HL-60 (cell line): ENCODE measurements around the gene LAYN.

ENCODE experiments used
- DNase-seq, 2 experiments: peaks; one replicate each; pipeline ENCODE4 v3.0.0-alpha.2; 2010 to 2020; ENCODE audit warnings: low read depth in 1 of 2, low spot score in 1 of 2
- H3K27ac ChIP-seq: fragments of 250-450 bp; sonication (Bioruptor Pico); replicated peaks from 2 replicates; pipeline ENCODE4 v1.5.1; 2020; ENCODE audit warnings: mild to moderate bottlenecking, moderate library complexity
- H3K27me3 ChIP-seq: fragments of 250-450 bp; sonication (Bioruptor Pico); 2 replicates; pipeline ENCODE4 v1.5.1; 2021; ENCODE audit warnings: mild to moderate bottlenecking, moderate library complexity; ENCODE audit not compliant: insufficient read depth, poor library complexity, severe bottlenecking
- H3K4me3 ChIP-seq: replicated peaks from 2 replicates; pipeline ENCODE4 v1.5.1; 2011; ENCODE audit warnings: mild to moderate bottlenecking, control low read depth, low read length; ENCODE audit not compliant: insufficient read depth
- GABPA ChIP-seq: IDR thresholded peaks from 2 replicates; pipeline ENCODE4 v1.6.1; 2012; ENCODE audit warnings: low read depth
- POLR2AphosphoS5 ChIP-seq: IDR thresholded peaks from 2 replicates; pipeline ENCODE4 v1.6.1; 2012; ENCODE audit warnings: low read depth
- REST ChIP-seq: IDR thresholded peaks from 2 replicates; pipeline ENCODE4 v1.6.1; 2012; ENCODE audit warnings: low read depth; ENCODE audit not compliant: insufficient replicate concordance
- SPI1 ChIP-seq: IDR thresholded peaks from 2 replicates; pipeline ENCODE4 v1.6.1; 2012; ENCODE audit warnings: low read depth, mild to moderate bottlenecking, borderline replicate concordance
- TF ChIP-seq, protein P1 (sequence below): IDR thresholded peaks from one replicate; pipeline ENCODE4 v1.5.1; 2011; ENCODE audit warnings: low read length, control low read depth, inconsistent platforms; ENCODE audit not compliant: insufficient read depth

The LAYN gene

DNA sequence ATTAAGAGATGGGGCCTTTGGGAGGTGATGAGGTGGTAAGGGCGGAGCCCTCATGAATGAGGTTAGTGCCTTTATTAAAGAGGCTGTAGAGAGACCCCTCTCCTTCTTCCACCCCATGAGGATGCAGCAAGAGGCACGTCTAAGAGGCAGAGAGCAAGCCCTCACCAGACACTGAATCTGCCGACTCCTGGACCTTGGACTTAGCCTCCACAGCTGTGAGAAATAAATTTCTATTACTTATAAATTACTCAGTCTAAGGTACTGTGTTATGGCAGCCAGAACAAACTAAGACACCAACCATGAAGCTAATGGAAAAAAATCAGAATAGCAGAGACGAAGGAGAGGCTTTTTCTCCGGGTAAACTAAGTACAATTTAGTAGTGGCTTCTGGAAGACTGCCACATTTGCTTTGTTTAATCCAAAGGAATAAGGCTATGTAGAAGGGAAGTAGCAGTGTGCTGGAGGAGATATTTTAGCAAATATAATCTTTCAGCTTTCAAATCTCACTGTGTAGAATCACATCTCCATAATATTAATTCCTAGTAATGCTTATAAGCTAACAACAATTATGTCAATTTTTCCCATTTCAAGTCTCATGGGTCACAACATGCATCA is 49.5 kb downstream of the LAYN start:
- DNase-seq, result no peak
- TF ChIP-seq REST (no peak), GABPA (no peak), POLR2AphosphoS5 (no peak), SPI1 (no peak)
- TF ChIP-seq, protein P1, sequence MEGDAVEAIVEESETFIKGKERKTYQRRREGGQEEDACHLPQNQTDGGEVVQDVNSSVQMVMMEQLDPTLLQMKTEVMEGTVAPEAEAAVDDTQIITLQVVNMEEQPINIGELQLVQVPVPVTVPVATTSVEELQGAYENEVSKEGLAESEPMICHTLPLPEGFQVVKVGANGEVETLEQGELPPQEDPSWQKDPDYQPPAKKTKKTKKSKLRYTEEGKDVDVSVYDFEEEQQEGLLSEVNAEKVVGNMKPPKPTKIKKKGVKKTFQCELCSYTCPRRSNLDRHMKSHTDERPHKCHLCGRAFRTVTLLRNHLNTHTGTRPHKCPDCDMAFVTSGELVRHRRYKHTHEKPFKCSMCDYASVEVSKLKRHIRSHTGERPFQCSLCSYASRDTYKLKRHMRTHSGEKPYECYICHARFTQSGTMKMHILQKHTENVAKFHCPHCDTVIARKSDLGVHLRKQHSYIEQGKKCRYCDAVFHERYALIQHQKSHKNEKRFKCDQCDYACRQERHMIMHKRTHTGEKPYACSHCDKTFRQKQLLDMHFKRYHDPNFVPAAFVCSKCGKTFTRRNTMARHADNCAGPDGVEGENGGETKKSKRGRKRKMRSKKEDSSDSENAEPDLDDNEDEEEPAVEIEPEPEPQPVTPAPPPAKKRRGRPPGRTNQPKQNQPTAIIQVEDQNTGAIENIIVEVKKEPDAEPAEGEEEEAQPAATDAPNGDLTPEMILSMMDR, result no peak

DNA sequence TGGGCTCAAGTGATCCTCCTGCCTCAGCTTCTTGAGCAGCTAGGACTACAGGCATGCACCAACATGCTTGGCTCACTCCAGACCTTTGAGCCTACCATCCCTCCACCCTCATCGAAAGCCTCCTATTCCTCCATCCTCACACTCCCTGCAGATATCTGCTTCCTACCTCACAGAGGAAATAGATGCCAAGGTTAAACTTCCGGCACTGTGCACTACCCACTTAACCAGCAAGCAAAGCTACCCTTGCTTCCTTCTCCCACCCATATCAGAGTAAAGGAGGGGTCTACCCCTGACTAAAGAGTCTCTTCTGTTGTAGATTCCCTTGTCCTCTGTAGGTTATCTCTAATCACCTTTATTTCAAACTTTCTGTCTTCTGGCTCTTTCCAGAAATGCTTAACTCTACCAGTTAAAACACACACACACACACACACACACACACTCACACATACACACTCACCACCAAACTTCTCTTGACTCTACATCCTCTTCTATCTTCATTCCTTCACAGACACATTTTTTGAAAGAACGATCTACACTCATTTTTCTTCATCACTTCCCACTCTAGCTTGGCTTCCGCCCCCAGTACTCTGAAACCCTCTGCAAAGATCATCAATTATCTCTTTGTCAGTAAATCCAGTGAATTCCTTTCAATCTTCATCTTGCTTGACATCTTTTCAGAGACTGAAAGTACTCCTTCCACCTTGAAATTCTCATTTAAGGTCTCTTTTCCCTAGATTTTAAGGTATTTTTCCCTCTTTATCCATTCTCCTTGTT is 50.9 kb downstream of the LAYN start:
- Histone ChIP-seq H3K27me3 (peaks cover 8% of the 10 kb centered on the region), H3K4me3 (no peak overlapping the region), H3K27ac (no peak overlapping the region)
- no peak for DNase-seq
- TF ChIP-seq POLR2AphosphoS5 (no peak), SPI1 (no peak), REST (no peak), GABPA (no peak)
- TF ChIP-seq, protein P1, result no peak

More for the DNA sequence above, 49.5 kb downstream of the LAYN start:
- Histone ChIP-seq H3K4me3 (no peak overlapping the region), H3K27me3 (peaks cover 8% of the 10 kb centered on the region), H3K27ac (no peak overlapping the region)

DNA sequence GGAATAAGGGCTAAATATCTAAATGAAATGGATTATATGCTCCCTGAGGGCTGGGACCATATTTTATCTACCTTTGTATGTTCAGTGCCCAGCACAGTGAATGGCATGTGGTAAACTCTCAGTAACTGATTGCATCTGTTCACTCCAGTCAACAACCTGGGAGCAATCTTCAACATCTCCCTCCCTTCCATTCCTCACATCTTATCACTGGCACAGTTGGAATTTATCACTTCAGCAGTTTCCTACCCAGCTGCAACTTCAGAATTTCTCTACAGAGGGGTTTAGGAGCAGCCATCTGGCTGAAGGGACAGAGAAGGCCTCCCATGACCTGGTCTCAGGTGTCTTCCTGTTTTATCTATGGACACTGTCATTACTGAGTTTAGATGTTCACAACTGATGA is 52.0 kb downstream of the LAYN start:
- no peak for DNase-seq
- Histone ChIP-seq H3K4me3 (no peak overlapping the region), H3K27me3 (peaks cover 8% of the 10 kb centered on the region), H3K27ac (no peak overlapping the region)
- TF ChIP-seq SPI1 (no peak), REST (no peak), POLR2AphosphoS5 (no peak), GABPA (no peak)
- TF ChIP-seq, protein P1, result no peak
